ENCODE data around the gene RBCK1.

RBCK1 gene

GRCh38 chr20:400454-401275, 7.4 kb upstream of the RBCK1 start:
- no peak for DNase-seq

- peak; percentile 100 for DNase-seq
These were observed 6.2 kb upstream of the RBCK1 start for GRCh38 chr20:401682-402495.

GRCh38 chr20:402496-402885, 5.6 kb upstream of the RBCK1 start:
- DNase-seq: no peak

- DNase-seq: no peak
These were observed 5.1 kb upstream of the RBCK1 start for GRCh38 chr20:402898-403581.

- no peak for DNase-seq
These were observed 4.5 kb upstream of the RBCK1 start for GRCh38 chr20:403582-403957.

GRCh38 chr20:404088-404487, 4.0 kb upstream of the RBCK1 start:
- no peak for DNase-seq

GRCh38 chr20:406200-407132, 1.6 kb upstream of the RBCK1 start:
- no peak for DNase-seq

GRCh38 chr20:407133-407952, 756 bp upstream of the RBCK1 start:
- DNase-seq: peak; percentile 56

DNA sequence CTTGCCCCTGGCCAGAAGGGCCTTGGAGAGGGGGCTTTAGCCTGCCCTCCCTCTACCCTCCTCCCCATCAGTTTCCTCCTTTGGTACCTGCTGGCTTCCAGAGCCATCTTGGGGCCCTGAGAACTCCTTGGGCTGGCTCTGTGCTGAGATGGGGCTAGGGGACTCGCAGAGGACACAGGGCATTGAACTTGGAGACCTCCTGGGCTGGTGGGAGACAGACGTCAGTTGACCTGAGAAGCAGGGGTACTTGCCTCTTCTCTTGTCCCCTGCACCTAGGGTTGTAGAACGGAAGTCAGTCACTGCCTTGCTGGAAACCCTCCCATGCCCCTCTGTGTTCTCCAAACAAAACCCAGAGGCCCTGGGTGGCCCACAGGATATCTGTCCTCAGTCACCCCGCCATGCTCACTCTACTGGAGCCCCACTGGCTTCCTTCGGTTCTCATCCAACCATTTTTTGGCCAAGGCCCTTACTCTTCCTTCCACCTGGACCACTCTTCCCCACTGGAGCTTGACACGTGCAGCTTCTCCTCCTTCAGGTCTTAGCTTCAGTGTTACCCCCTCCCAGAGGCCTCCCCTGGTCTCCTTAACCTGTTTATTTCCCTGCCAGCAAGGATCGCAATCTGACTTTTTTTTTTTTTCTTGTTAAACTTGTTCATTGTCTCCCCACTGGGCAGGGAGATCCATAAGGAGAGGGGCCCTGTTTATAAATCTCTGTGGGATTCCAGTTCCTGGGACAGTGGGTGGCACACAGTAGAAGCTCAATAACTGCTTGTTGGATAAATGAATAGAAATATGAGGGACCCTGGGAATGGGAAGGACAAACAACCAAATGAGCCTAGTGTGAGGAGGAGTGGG, 971 bp downstream of the RBCK1 start:
- DNase-seq: no peak

- DNase-seq: no peak
These were observed 1.8 kb downstream of the RBCK1 start for GRCh38 chr20:409697-410559.

DNA sequence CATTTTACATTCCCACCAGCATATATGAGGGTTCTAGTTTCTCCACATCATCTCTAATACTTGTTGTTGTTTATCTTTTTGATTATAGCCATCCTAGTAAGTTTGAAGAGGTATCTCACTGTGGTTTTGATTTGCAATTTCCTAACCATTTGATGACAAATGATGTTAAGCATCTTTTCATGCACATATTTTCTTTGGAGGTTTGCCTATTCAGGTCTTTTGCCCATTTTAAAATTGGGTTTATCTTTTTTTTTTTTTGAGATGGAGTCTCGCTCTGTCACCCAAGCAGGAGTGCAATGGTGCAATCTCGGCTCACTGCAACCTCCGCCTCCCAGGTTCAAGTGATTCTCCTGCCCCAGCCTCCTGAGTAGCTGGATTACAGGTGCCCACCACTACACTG, 4.0 kb downstream of the RBCK1 start:
- no peak for DNase-seq

DNA sequence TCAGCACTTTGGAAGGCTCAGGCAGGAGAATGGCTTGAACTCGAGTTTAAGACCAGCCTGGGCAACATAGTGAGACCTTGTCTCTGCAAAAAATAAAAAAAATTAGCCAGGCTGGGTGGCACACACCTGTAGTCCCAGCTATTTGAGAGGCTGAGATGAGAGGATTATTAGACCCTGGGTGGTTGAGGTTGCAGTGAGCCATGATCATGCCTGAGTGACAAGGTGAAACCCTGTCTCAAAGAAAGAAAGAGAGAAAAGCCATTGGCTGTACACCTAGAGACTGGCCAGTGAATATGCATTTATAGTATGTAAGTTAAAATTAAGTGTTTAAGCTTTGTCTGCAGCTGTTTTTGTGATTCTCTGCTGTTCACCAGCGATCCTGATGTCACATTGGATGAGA, 6.1 kb downstream of the RBCK1 start:
- DNase-seq: no peak

DNA sequence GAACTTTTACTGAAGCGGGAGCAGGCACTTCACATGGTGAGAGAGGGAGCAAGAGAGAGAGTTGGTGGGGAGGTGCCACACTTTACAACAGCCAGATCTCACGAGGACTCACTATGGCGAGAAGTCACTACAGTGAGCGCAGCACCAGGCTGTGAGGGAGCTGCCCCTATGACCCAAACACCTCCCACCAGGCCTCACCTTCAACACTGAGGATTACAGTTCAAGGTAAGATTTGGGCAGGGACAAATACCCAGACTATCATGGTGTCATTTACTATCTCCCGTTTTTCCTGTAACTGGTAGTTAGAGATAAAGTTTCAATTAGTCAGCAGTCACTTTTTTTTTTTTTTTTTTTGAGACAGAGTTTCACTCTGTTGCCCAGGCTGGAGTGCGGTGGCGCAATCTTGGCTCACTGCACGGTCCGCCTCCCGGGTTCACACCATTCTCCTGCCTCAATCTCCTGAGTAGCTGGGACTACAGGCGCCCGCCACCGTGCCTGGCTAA, 7.8 kb downstream of the RBCK1 start:
- DNase-seq: no peak

DNA sequence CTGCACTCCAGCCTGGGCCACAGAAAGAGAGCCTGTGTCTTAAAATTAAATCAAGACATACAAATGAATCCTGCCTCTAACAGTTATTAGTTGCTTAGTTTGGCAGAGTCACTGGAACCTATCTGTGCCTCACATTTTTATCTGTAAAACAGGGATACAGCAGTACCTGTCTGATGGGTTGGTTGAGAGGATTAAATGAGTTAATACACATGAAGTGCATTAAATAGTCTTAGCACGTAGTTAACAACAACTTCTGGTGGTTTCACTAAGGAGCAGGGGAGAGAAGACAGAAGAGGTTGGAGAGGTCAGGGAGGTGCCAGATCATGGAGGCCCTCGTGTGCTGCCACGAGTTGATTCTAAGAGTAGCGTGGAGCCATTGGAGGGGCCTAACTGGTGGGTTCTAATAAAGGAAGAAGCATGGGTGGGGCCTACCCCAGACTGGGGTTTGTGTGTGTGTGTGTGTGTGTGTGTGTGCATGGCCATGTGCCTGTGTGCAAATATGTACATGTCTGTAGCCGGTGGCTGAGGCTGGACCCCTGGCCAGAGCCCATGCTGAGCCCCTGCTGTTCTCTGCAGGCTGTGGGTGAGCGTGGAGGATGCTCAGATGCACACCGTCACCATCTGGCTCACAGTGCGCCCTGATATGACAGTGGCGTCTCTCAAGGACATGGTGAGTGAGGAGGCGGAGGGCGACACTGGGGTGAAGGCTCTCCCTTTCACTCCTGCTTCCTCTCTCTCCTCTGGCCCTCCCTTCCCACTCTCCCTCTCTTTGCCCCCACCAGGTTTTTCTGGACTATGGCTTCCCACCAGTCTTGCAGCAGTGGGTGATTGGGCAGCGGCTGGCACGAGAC, 9.1 kb downstream of the RBCK1 start:
- DNase-seq: no peak

DNA sequence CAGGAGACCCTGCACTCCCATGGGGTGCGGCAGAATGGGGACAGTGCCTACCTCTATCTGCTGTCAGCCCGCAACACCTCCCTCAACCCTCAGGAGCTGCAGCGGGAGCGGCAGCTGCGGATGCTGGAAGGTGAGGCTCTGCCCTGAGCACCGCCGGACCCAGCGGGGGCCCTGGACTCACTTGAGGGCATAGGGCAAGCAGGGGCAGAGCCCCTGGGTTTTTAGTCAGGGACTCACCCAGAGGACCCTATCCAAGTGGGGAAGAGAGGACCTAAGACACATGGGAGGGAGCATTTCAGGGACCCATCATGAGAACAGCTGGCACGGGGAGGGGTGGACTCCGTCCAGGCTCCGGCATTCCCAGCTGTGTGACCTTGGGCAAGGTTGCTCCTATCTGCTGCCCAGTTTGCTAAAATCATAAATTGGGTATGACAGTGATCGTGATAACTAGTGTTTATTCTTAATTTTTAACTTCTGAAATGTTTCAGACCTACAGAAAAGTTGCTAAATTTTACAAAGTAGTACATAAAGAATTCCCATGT, 9.8 kb downstream of the RBCK1 start:
- DNase-seq: no peak

DNA sequence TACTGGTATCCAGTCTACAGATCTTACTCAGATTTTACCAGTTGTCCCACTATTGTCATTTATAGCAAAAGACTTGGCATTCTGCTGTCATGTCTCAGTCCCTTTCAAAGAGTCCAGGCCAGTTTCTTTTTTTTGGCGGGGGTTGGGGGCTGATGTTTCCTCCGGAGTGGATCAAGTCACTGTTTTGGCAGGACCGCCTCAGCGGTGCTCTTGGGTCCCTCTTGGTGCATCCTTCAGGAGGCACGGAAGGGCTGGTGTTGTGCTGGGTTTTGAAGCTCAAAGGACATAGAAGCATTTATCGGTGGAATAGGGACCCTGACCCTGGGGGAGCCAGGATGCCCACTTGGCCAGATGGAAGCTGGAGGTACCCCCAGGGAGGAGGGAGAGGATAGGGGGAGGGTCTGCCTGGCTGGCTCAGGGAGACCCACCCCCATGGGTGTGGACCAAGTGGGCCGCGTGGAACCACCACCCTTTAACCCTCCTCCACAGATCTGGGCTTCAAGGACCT, 10.8 kb downstream of the RBCK1 start:
- no peak for DNase-seq

DNA sequence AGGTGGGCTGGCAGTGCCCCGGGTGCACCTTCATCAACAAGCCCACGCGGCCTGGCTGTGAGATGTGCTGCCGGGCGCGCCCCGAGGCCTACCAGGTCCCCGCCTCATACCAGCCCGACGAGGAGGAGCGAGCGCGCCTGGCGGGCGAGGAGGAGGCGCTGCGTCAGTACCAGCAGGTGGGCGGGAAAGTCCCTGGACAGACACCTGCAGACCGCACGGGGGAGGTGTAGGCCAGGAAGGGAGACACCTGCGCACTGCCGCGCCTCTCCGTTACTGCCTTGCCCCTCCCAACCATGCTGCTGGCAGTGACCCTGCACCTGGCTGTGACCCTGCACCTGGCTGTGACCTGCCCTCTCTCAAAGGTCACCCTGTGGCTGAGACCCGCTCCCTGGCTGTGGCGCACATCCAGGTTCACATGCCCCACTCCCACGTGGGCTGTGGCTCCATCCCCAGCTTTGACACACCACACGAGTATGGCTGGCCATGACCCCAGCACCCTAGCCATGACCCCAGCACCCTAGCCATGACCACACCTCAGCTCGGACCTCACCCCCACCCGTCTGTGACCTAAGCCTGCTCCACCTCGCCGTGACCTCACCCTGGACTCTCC, 11.6 kb downstream of the RBCK1 start:
- DNase-seq: no peak
